Activated CD4-positive, alpha-beta memory T cell treated with anti-CD3 and anti-CD28 coated beads for 36 hours (primary cell): Measurements from ENCODE around the gene GOLGB1. TPM values are rescaled to one million over a fixed set of nuclear protein-coding genes. Genes with fewer than 3 reads are reported as not detected.

ENCODE experiments used
- CTCF ChIA-PET: fragments of 350-600 bp; sonication (Branson Sonifier 250); formaldehyde crosslinking; loops from one replicate; lab custom pipeline; 2021; ENCODE audit warnings: antibody characterized with exemption, inconsistent platforms; lab: Charles Lee
- POLR2A ChIA-PET: fragments of 350-600 bp; sonication (Branson Sonifier 250); formaldehyde crosslinking; loops from one replicate; lab custom pipeline; 2021; ENCODE audit warnings: antibody characterized with exemption; lab: Charles Lee
- DNase-seq: peaks from one replicate; pipeline ENCODE4 v3.0.0-alpha.2; 2020
- H3K27ac Mint-ChIP-seq: one replicate; pipeline ENCODE4 v1.8.0; 2021; ENCODE audit warnings: mixed read lengths
- H3K27me3 Mint-ChIP-seq: one replicate; pipeline ENCODE4 v1.8.0; 2021; ENCODE audit warnings: mixed read lengths
- H3K36me3 Mint-ChIP-seq: one replicate; pipeline ENCODE4 v1.8.0; 2021; ENCODE audit warnings: mixed read lengths
- H3K4me1 Mint-ChIP-seq: one replicate; pipeline ENCODE4 v1.8.0; 2021; ENCODE audit warnings: low read depth, mixed read lengths
- H3K4me3 Mint-ChIP-seq: one replicate; pipeline ENCODE4 v1.8.0; 2021; ENCODE audit warnings: mild to moderate bottlenecking, mixed read lengths
- H3K9me3 Mint-ChIP-seq: one replicate; pipeline ENCODE4 v1.8.0; 2021; ENCODE audit warnings: mixed read lengths
- intact Hi-C: fragments of 100-400 bp; cut with micrococcal nuclease; formaldehyde crosslinking; loops from one replicate; pipeline ENCODE4 v1.15.1; 2023
- total RNA-seq, 2 experiments: library from RNA; stranded (reverse); gene quantifications; one replicate each; pipeline ENCODE4 v1.2.3, GENCODE V29; 2021

Gene GOLGB1
- total RNA-seq, 2 experiments from 2014 or later = 22.7 to 26.0 TPM

GRCh38 chr3:121621491-121621890, 128.1 kb downstream of the GOLGB1 start:
- no peak overlapping the region for H3K4me3 Mint-ChIP-seq
- ChIA-PET CTCF (no interaction called here), POLR2A (no interaction called here)
- intact Hi-C loops = no loop called here
- H3K9me3 Mint-ChIP-seq = no peaks in the 10 kb centered on the region
- no peak overlapping the region for H3K27ac Mint-ChIP-seq
- H3K27me3 Mint-ChIP-seq = no peaks in the 10 kb centered on the region
- H3K4me1 Mint-ChIP-seq = no peaks in the 10 kb centered on the region
- DNase-seq = no peak
- no peaks in the 10 kb centered on the region for H3K36me3 Mint-ChIP-seq

GRCh38 chr3:121619691-121620090, 129.8 kb downstream of the GOLGB1 start:
- Mint-ChIP-seq H3K4me3 (no peak overlapping the region), H3K9me3 (no peaks in the 10 kb centered on the region), H3K27me3 (no peaks in the 10 kb centered on the region), H3K4me1 (no peaks in the 10 kb centered on the region), H3K27ac (no peak overlapping the region), H3K36me3 (no peaks in the 10 kb centered on the region)
- intact Hi-C loops = no loop called here
- DNase-seq = no peak
- CTCF ChIA-PET = no interaction called here
- POLR2A ChIA-PET = no interaction called here

Other genes with a start within 250 kb of the GOLGB1 start
- gene POLQ, start 203.8 kb downstream of the GOLGB1 start, total RNA-seq = 10 to 100 TPM; 23.9 to 25.1 TPM
- not detected for gene ARGFX, start 181.8 kb downstream of the GOLGB1 start, total RNA-seq
- gene FBXO40, start 156.4 kb downstream of the GOLGB1 start, total RNA-seq = not detected
- 100 to 1,000 TPM; 249 to 251 TPM for gene HCLS1, start 88.8 kb downstream of the GOLGB1 start, total RNA-seq
- gene IQCB1, start 85.3 kb upstream of the GOLGB1 start, total RNA-seq = 10 to 100 TPM; 36.8 to 37.3 TPM
- gene EAF2, start 85.5 kb upstream of the GOLGB1 start, total RNA-seq = 10 to 100 TPM; 14.4 to 14.8 TPM
- 1 to 10 TPM; 1.1 to 1.4 TPM for gene SLC15A2, start 144.7 kb upstream of the GOLGB1 start, total RNA-seq